Body of pancreas (tissue), 4 donors: Measurements from ENCODE around the gene MRPL3. TPM values are rescaled to one million over a fixed set of nuclear protein-coding genes. Genes with fewer than 3 reads are reported as not detected.

Experiments used
- ATAC-seq: fragments of 150-250 bp; one replicate; pipeline ENCODE4 v1.9.1; 2016
- DNase-seq, 4 donors: peaks; one replicate each; pipeline ENCODE4 v3.0.0-alpha.2; 2019
- H3K27ac ChIP-seq, 4 donors: fragments of 200-600 bp; sonication (generic); 1 replicate in 3 of 4; 2 replicates in 1 of 4; pipeline versions ENCODE4 v1.5.1 to v1.6.1; 2016 to 2019; ENCODE audit warnings: mild to moderate bottlenecking in 1 of 4, mixed read lengths in 1 of 4, moderate library complexity in 1 of 4
- H3K27me3 ChIP-seq, 2 donors: fragments of 200-600 bp; sonication (generic); one replicate each; pipeline ENCODE4 v1.6.0; 2016; ENCODE audit warnings: mild to moderate bottlenecking in 1 of 2
- H3K36me3 ChIP-seq, 2 donors: fragments of 200-600 bp; sonication (generic); replicated peaks in 1 of 2; 2 replicates each; pipeline ENCODE4 v1.5.1; 2016; ENCODE audit warnings: low read depth in 2 of 2; ENCODE audit not compliant: insufficient read depth in 1 of 2
- H3K4me1 ChIP-seq: fragments of 200-600 bp; sonication (generic); one replicate; pipeline ENCODE4 v1.6.0; 2016
- H3K4me3 ChIP-seq, 2 donors: fragments of 200-600 bp; sonication (generic); 1 replicate in 1 of 2; 2 replicates in 1 of 2; pipeline ENCODE4 v1.5.1; 2016 to 2019
- H3K9me3 ChIP-seq, 3 donors: fragments of 200-600 bp; sonication (generic); 1 replicate in 2 of 3; 2 replicates in 1 of 3; pipeline ENCODE4 v1.5.1; 2016
- POLR2A ChIP-seq, 3 donors: fragments of 450-650 bp; IDR thresholded peaks; one replicate each; pipeline ENCODE4 v1.6.1; 2016; ENCODE audit warnings: antibody characterized with exemption in 3 of 3, mild to moderate bottlenecking in 2 of 3
- WGBS, 2 donors: methylation state at CpG; one replicate each; pipeline ENCODE4 v1.1.5; 2017; 5-methylcytosine and 5-hydroxymethylcytosine counted together
- intact Hi-C: fragments of 100-400 bp; cut with DNase I; formaldehyde crosslinking; loops from one replicate; pipeline ENCODE4 v1.15.1; 2023
- total RNA-seq, 2 donors: library from RNA; depleted of rRNA; stranded (reverse); fragments of >200 nt; gene quantifications; one replicate each; pipeline ENCODE4 v1.1.0, GENCODE V29; 2016
- TF ChIP-seq, protein P1 (sequence below), 7 experiments: fragments of 450-650 bp in 4 of 7; fragments of 200-600 bp in 3 of 7; sonication (generic) in 3 of 7; IDR thresholded peaks; one replicate each; pipeline ENCODE4 v1.5.1; 2016 to 2019; ENCODE audit warnings: antibody characterized with exemption in 7 of 7

Gene MRPL3
- total RNA-seq, 2 donors from 2014 or later: 41.5 to 43.1 TPM

DNA sequence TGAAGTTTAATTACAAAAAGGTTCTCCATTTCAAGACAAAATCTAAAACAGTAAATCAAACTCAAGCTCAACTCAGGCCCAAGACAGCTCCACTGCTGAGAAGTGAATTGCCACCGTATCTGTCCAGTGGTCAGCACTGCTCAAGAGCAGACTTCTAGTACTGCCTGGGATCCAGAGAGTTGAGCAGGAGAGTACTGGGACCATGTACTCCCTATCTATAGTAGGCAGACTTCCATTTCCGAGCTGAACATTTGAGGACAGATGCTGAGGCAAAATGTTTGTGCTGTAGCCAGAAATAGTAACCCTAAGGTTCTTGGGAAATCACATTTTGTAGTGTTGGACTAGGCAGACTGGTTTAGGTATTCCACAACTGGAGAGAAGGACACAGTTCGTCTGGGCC, 44.1 kb downstream of the MRPL3 start:
- ATAC-seq (no peak), DNase-seq (no peak)
- H3K9me3 ChIP-seq: no peaks in the 10 kb centered on the region
- no peaks in the 10 kb centered on the region for H3K4me1 ChIP-seq
- intact Hi-C loops: no loop called here
- H3K27me3 ChIP-seq: no peaks in the 10 kb centered on the region
- TF ChIP-seq, protein P1, sequence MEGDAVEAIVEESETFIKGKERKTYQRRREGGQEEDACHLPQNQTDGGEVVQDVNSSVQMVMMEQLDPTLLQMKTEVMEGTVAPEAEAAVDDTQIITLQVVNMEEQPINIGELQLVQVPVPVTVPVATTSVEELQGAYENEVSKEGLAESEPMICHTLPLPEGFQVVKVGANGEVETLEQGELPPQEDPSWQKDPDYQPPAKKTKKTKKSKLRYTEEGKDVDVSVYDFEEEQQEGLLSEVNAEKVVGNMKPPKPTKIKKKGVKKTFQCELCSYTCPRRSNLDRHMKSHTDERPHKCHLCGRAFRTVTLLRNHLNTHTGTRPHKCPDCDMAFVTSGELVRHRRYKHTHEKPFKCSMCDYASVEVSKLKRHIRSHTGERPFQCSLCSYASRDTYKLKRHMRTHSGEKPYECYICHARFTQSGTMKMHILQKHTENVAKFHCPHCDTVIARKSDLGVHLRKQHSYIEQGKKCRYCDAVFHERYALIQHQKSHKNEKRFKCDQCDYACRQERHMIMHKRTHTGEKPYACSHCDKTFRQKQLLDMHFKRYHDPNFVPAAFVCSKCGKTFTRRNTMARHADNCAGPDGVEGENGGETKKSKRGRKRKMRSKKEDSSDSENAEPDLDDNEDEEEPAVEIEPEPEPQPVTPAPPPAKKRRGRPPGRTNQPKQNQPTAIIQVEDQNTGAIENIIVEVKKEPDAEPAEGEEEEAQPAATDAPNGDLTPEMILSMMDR (IDR thresholded peaks at IDR 0.05): no peak
- TF ChIP-seq POLR2A (IDR thresholded peaks at IDR 0.05): no peak
- H3K36me3 ChIP-seq: peaks cover 0 to 5% of the 10 kb centered on the region in 2 donors
- H3K27ac ChIP-seq: no peak overlapping the region
- 81 to 85% methylated on average over 3 of the region's 3 CpGs for WGBS, 2 donors
- H3K4me3 ChIP-seq: no peak overlapping the region

- 55 to 56% methylated on average over 1 of the region's 1 CpG for WGBS, 2 donors
- intact Hi-C loops: no loop called here
- H3K4me3 ChIP-seq: no peak overlapping the region
- H3K27ac ChIP-seq: no peak overlapping the region
- DNase-seq (no peak), ATAC-seq (no peak)
- H3K27me3 ChIP-seq: no peaks in the 10 kb centered on the region
- no peaks in the 10 kb centered on the region for H3K36me3 ChIP-seq
- no peaks in the 10 kb centered on the region for H3K9me3 ChIP-seq
- no peak for TF ChIP-seq POLR2A (IDR thresholded peaks at IDR 0.05)
- TF ChIP-seq, protein P1 (IDR thresholded peaks at IDR 0.05): no peak
- no peaks in the 10 kb centered on the region for H3K4me1 ChIP-seq
Observed at GRCh38 chr3:131457220-131457619, 45.6 kb downstream of the MRPL3 start.

GRCh38 chr3:131454501-131454900, 48.3 kb downstream of the MRPL3 start:
- DNase-seq (no peak), ATAC-seq (no peak)
- no peaks in the 10 kb centered on the region for H3K27me3 ChIP-seq
- no peaks in the 10 kb centered on the region for H3K36me3 ChIP-seq
- TF ChIP-seq POLR2A (IDR thresholded peaks at IDR 0.05): no peak
- TF ChIP-seq, protein P1 (IDR thresholded peaks at IDR 0.05): no peak
- no peaks in the 10 kb centered on the region for H3K4me1 ChIP-seq
- no peak overlapping the region for H3K27ac ChIP-seq
- H3K9me3 ChIP-seq: no peaks in the 10 kb centered on the region
- intact Hi-C loops: no loop called here
- H3K4me3 ChIP-seq: no peak overlapping the region

- no peak overlapping the region for H3K27ac ChIP-seq
- H3K27me3 ChIP-seq: no peaks in the 10 kb centered on the region
- no peaks in the 10 kb centered on the region for H3K36me3 ChIP-seq
- H3K4me3 ChIP-seq: no peak overlapping the region
- DNase-seq (no peak), ATAC-seq (no peak)
- H3K9me3 ChIP-seq: no peaks in the 10 kb centered on the region
- TF ChIP-seq, protein P1 (IDR thresholded peaks at IDR 0.05): no peak
- TF ChIP-seq POLR2A (IDR thresholded peaks at IDR 0.05): no peak
- intact Hi-C loops: no loop called here
- WGBS, 2 donors: 89% methylated on average over 4 of the region's 4 CpGs
- H3K4me1 ChIP-seq: no peaks in the 10 kb centered on the region
Observed at GRCh38 chr3:131453533-131453932, 49.2 kb downstream of the MRPL3 start.

DNA sequence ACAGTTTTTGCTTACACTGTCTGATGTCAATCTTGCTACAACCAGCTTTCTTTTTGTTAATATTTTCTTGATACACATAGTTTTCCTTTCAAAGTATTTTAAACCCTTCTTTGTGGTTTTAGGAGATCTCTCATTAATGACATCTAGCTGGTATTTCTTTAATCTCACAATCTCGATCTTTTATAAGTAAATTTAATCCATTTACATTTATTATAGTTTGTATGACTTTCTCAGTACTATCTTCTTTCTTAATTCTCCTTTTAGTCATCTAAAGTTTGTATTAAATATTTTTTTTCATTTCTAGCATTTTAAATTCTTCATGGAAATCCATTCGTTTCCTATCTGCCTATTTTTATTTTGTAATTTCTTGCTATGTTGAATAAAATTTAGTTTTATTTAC, 55.4 kb downstream of the MRPL3 start:
- no peaks in the 10 kb centered on the region for H3K27me3 ChIP-seq
- H3K4me3 ChIP-seq: no peak overlapping the region
- no peak for DNase-seq
- no peaks in the 10 kb centered on the region for H3K36me3 ChIP-seq
- 95 to 96% methylated on average over 2 of the region's 2 CpGs for WGBS, 2 donors
- intact Hi-C loops: no loop called here
- no peaks in the 10 kb centered on the region for H3K9me3 ChIP-seq
- no peak overlapping the region for H3K27ac ChIP-seq
- TF ChIP-seq, protein P1 (IDR thresholded peaks at IDR 0.05): no peak
- no peak for TF ChIP-seq POLR2A (IDR thresholded peaks at IDR 0.05)
- H3K4me1 ChIP-seq: no peaks in the 10 kb centered on the region
- no peak for ATAC-seq
